ENCODE data around the gene CNOT9. TPM values are rescaled to one million over a fixed set of nuclear protein-coding genes. Genes with fewer than 3 reads are reported as not detected.

Gene CNOT9
- total RNA-seq, 1 experiment from 2014 or later, result 54.0 TPM

GRCh38 chr2:218623366-218623705 is 54.7 kb downstream of the CNOT9 start:
- intact Hi-C loops (cut with micrococcal nuclease; ENCODE audit: unreplicated experiment), result no loop called here
- BruUV-seq (replicated peaks), result no TSS peak
- no peaks in the 10 kb centered on the region for H3K27me3 Mint-ChIP-seq (ENCODE audit: unreplicated experiment)
- TF ChIP-seq, protein P1, sequence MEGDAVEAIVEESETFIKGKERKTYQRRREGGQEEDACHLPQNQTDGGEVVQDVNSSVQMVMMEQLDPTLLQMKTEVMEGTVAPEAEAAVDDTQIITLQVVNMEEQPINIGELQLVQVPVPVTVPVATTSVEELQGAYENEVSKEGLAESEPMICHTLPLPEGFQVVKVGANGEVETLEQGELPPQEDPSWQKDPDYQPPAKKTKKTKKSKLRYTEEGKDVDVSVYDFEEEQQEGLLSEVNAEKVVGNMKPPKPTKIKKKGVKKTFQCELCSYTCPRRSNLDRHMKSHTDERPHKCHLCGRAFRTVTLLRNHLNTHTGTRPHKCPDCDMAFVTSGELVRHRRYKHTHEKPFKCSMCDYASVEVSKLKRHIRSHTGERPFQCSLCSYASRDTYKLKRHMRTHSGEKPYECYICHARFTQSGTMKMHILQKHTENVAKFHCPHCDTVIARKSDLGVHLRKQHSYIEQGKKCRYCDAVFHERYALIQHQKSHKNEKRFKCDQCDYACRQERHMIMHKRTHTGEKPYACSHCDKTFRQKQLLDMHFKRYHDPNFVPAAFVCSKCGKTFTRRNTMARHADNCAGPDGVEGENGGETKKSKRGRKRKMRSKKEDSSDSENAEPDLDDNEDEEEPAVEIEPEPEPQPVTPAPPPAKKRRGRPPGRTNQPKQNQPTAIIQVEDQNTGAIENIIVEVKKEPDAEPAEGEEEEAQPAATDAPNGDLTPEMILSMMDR (IDR thresholded peaks at IDR 0.05; ENCODE audit: unreplicated experiment), result no peak
- DNase-seq, result no peak
- H3K27ac Mint-ChIP-seq (ENCODE audit: unreplicated experiment), result no peak overlapping the region
- H3K4me1 Mint-ChIP-seq (ENCODE audit: low read depth, unreplicated experiment), result no peaks in the 10 kb centered on the region
- H3K9me3 Mint-ChIP-seq (ENCODE audit: low read depth, unreplicated experiment), result no peaks in the 10 kb centered on the region
- CTCF ChIA-PET, result no interaction called here
- H3K4me3 Mint-ChIP-seq (ENCODE audit: low read depth, unreplicated experiment), result no peak overlapping the region
- H3K36me3 Mint-ChIP-seq (ENCODE audit: insufficient read depth, unreplicated experiment), result no peaks in the 10 kb centered on the region

GRCh38 chr2:218626369-218626768 is 57.7 kb downstream of the CNOT9 start:
- no peaks in the 10 kb centered on the region for H3K4me1 Mint-ChIP-seq (ENCODE audit: low read depth, unreplicated experiment)

GRCh38 chr2:218627939-218628338 is 59.3 kb downstream of the CNOT9 start:
- no peak for DNase-seq
- no peaks in the 10 kb centered on the region for H3K27me3 Mint-ChIP-seq (ENCODE audit: unreplicated experiment)
- TF ChIP-seq, protein P1 (IDR thresholded peaks at IDR 0.05; ENCODE audit: unreplicated experiment), result no peak
- CTCF ChIA-PET, result interaction anchor here (1.2 kb wide), 1 partner anchor 11 kb away, joined by 3 read pairs; no protein-coding TSS in a partner anchor
- no TSS peak for BruUV-seq (replicated peaks)
- H3K36me3 Mint-ChIP-seq (ENCODE audit: insufficient read depth, unreplicated experiment), result no peaks in the 10 kb centered on the region
- no peak overlapping the region for H3K27ac Mint-ChIP-seq (ENCODE audit: unreplicated experiment)
- intact Hi-C loops (cut with micrococcal nuclease; ENCODE audit: unreplicated experiment), result no loop called here
- H3K9me3 Mint-ChIP-seq (ENCODE audit: low read depth, unreplicated experiment), result no peaks in the 10 kb centered on the region
- no peaks in the 10 kb centered on the region for H3K4me1 Mint-ChIP-seq (ENCODE audit: low read depth, unreplicated experiment)
- H3K4me3 Mint-ChIP-seq (ENCODE audit: low read depth, unreplicated experiment), result no peak overlapping the region

More at GRCh38 chr2:218626369-218626768, 57.7 kb downstream of the CNOT9 start:
- H3K9me3 Mint-ChIP-seq (ENCODE audit: low read depth, unreplicated experiment), result no peaks in the 10 kb centered on the region
- H3K27ac Mint-ChIP-seq (ENCODE audit: unreplicated experiment), result no peak overlapping the region
- H3K36me3 Mint-ChIP-seq (ENCODE audit: insufficient read depth, unreplicated experiment), result no peaks in the 10 kb centered on the region
- no peak overlapping the region for H3K4me3 Mint-ChIP-seq (ENCODE audit: low read depth, unreplicated experiment)
- H3K27me3 Mint-ChIP-seq (ENCODE audit: unreplicated experiment), result no peaks in the 10 kb centered on the region
- no peak for DNase-seq
- CTCF ChIA-PET, result no interaction called here
- no TSS peak for BruUV-seq (replicated peaks)
- intact Hi-C loops (cut with micrococcal nuclease; ENCODE audit: unreplicated experiment), result no loop called here
- TF ChIP-seq, protein P1 (IDR thresholded peaks at IDR 0.05; ENCODE audit: unreplicated experiment), result no peak

DNA sequence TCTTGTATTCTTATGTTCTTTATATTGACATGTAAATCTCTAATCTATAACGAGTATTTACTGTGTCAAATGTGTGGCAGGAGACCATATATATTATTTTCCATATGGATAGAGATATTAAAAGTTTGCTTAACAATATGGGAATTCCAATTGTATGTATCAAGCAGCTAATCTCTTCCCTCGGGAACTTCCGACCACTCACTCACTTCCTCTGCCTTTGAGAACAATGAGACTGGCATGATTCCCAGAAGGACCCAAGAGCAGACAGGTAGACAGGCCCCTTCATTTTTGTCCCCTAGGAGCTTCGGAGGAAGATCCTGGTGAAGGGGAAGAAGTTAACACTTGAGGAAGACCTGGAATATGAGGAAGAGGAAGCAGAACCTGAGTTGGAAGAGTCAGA is 63.2 kb downstream of the CNOT9 start:
- no peaks in the 10 kb centered on the region for H3K4me1 Mint-ChIP-seq (ENCODE audit: low read depth, unreplicated experiment)
- BruUV-seq (replicated peaks), result no TSS peak
- DNase-seq, result no peak
- TF ChIP-seq, protein P1 (IDR thresholded peaks at IDR 0.05; ENCODE audit: unreplicated experiment), result no peak
- no peak overlapping the region for H3K4me3 Mint-ChIP-seq (ENCODE audit: low read depth, unreplicated experiment)
- no peaks in the 10 kb centered on the region for H3K27me3 Mint-ChIP-seq (ENCODE audit: unreplicated experiment)
- CTCF ChIA-PET, result no interaction called here
- no peaks in the 10 kb centered on the region for H3K9me3 Mint-ChIP-seq (ENCODE audit: low read depth, unreplicated experiment)
- intact Hi-C loops (cut with micrococcal nuclease; ENCODE audit: unreplicated experiment), result no loop called here
- no peak overlapping the region for H3K27ac Mint-ChIP-seq (ENCODE audit: unreplicated experiment)
- H3K36me3 Mint-ChIP-seq (ENCODE audit: insufficient read depth, unreplicated experiment), result peaks cover 10% of the 10 kb centered on the region
